ENCODE measurements around the gene HADHB.

DNA sequence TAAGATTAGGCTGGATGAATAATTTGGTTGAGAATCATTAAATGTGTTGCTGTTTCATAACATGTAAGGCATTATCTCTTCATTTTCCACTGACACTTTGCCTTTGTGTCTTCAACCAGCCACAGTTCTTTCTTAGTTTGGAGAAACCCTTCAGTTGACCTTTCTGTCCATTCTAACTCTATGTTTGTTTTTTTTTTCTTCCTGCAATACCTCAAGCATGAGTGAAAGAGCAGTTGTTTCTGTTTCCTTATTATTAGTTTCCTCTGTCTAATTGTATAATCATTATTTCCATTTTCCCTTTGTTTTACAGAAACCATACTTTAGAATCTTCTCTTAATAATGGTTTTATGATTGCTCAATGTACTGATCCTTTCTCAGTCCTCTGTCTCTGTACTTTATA is 25.6 kb downstream of the HADHB start:
- TF ChIP-seq, protein P1, sequence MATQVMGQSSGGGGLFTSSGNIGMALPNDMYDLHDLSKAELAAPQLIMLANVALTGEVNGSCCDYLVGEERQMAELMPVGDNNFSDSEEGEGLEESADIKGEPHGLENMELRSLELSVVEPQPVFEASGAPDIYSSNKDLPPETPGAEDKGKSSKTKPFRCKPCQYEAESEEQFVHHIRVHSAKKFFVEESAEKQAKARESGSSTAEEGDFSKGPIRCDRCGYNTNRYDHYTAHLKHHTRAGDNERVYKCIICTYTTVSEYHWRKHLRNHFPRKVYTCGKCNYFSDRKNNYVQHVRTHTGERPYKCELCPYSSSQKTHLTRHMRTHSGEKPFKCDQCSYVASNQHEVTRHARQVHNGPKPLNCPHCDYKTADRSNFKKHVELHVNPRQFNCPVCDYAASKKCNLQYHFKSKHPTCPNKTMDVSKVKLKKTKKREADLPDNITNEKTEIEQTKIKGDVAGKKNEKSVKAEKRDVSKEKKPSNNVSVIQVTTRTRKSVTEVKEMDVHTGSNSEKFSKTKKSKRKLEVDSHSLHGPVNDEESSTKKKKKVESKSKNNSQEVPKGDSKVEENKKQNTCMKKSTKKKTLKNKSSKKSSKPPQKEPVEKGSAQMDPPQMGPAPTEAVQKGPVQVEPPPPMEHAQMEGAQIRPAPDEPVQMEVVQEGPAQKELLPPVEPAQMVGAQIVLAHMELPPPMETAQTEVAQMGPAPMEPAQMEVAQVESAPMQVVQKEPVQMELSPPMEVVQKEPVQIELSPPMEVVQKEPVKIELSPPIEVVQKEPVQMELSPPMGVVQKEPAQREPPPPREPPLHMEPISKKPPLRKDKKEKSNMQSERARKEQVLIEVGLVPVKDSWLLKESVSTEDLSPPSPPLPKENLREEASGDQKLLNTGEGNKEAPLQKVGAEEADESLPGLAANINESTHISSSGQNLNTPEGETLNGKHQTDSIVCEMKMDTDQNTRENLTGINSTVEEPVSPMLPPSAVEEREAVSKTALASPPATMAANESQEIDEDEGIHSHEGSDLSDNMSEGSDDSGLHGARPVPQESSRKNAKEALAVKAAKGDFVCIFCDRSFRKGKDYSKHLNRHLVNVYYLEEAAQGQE (IDR thresholded peaks at IDR 0.05; ENCODE audit: low read depth, low read length), result no peak
- TF ChIP-seq, protein P2, sequence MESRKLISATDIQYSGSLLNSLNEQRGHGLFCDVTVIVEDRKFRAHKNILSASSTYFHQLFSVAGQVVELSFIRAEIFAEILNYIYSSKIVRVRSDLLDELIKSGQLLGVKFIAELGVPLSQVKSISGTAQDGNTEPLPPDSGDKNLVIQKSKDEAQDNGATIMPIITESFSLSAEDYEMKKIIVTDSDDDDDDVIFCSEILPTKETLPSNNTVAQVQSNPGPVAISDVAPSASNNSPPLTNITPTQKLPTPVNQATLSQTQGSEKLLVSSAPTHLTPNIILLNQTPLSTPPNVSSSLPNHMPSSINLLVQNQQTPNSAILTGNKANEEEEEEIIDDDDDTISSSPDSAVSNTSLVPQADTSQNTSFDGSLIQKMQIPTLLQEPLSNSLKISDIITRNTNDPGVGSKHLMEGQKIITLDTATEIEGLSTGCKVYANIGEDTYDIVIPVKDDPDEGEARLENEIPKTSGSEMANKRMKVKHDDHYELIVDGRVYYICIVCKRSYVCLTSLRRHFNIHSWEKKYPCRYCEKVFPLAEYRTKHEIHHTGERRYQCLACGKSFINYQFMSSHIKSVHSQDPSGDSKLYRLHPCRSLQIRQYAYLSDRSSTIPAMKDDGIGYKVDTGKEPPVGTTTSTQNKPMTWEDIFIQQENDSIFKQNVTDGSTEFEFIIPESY (IDR thresholded peaks at IDR 0.05), result no peak
- TF ChIP-seq, protein P3, sequence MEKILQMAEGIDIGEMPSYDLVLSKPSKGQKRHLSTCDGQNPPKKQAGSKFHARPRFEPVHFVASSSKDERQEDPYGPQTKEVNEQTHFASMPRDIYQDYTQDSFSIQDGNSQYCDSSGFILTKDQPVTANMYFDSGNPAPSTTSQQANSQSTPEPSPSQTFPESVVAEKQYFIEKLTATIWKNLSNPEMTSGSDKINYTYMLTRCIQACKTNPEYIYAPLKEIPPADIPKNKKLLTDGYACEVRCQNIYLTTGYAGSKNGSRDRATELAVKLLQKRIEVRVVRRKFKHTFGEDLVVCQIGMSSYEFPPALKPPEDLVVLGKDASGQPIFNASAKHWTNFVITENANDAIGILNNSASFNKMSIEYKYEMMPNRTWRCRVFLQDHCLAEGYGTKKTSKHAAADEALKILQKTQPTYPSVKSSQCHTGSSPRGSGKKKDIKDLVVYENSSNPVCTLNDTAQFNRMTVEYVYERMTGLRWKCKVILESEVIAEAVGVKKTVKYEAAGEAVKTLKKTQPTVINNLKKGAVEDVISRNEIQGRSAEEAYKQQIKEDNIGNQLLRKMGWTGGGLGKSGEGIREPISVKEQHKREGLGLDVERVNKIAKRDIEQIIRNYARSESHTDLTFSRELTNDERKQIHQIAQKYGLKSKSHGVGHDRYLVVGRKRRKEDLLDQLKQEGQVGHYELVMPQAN (conservative IDR thresholded peaks at IDR 0.05), result no peak
- TF ChIP-seq TCF12 (IDR thresholded peaks at IDR 0.05; ENCODE audit: low read depth, low read length) (no peak), IRF3 (IDR thresholded peaks at IDR 0.05) (no peak), PRDM15 (CRISPR knock-in tag; IDR thresholded peaks at IDR 0.05) (no peak), JUNB (IDR thresholded peaks at IDR 0.05) (peak; percentile 42), CHD4 (IDR thresholded peaks at IDR 0.05) (no peak), NR2C1 (IDR thresholded peaks at IDR 0.05) (no peak), POLR2A (IDR thresholded peaks at IDR 0.05; ENCODE audit: low read depth, low read length) (no peak), BCL11A (IDR thresholded peaks at IDR 0.05; ENCODE audit: low read depth, low read length) (no peak), EP300 (IDR thresholded peaks at IDR 0.05; ENCODE audit: borderline replicate concordance in 1 of 2, control insufficient read depth in 1 of 2, low read depth in 2 of 2, low read length in 2 of 2) (no peak)
- TF ChIP-seq, protein P4, sequence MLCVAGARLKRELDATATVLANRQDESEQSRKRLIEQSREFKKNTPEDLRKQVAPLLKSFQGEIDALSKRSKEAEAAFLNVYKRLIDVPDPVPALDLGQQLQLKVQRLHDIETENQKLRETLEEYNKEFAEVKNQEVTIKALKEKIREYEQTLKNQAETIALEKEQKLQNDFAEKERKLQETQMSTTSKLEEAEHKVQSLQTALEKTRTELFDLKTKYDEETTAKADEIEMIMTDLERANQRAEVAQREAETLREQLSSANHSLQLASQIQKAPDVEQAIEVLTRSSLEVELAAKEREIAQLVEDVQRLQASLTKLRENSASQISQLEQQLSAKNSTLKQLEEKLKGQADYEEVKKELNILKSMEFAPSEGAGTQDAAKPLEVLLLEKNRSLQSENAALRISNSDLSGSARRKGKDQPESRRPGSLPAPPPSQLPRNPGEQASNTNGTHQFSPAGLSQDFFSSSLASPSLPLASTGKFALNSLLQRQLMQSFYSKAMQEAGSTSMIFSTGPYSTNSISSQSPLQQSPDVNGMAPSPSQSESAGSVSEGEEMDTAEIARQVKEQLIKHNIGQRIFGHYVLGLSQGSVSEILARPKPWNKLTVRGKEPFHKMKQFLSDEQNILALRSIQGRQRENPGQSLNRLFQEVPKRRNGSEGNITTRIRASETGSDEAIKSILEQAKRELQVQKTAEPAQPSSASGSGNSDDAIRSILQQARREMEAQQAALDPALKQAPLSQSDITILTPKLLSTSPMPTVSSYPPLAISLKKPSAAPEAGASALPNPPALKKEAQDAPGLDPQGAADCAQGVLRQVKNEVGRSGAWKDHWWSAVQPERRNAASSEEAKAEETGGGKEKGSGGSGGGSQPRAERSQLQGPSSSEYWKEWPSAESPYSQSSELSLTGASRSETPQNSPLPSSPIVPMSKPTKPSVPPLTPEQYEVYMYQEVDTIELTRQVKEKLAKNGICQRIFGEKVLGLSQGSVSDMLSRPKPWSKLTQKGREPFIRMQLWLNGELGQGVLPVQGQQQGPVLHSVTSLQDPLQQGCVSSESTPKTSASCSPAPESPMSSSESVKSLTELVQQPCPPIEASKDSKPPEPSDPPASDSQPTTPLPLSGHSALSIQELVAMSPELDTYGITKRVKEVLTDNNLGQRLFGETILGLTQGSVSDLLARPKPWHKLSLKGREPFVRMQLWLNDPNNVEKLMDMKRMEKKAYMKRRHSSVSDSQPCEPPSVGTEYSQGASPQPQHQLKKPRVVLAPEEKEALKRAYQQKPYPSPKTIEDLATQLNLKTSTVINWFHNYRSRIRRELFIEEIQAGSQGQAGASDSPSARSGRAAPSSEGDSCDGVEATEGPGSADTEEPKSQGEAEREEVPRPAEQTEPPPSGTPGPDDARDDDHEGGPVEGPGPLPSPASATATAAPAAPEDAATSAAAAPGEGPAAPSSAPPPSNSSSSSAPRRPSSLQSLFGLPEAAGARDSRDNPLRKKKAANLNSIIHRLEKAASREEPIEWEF (IDR thresholded peaks at IDR 0.05; ENCODE audit: insufficient replicate concordance, low read depth, low read length), result no peak
- TF ChIP-seq, protein P5, sequence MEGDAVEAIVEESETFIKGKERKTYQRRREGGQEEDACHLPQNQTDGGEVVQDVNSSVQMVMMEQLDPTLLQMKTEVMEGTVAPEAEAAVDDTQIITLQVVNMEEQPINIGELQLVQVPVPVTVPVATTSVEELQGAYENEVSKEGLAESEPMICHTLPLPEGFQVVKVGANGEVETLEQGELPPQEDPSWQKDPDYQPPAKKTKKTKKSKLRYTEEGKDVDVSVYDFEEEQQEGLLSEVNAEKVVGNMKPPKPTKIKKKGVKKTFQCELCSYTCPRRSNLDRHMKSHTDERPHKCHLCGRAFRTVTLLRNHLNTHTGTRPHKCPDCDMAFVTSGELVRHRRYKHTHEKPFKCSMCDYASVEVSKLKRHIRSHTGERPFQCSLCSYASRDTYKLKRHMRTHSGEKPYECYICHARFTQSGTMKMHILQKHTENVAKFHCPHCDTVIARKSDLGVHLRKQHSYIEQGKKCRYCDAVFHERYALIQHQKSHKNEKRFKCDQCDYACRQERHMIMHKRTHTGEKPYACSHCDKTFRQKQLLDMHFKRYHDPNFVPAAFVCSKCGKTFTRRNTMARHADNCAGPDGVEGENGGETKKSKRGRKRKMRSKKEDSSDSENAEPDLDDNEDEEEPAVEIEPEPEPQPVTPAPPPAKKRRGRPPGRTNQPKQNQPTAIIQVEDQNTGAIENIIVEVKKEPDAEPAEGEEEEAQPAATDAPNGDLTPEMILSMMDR (IDR thresholded peaks at IDR 0.05 in 2 of 3, conservative IDR thresholded peaks at IDR 0.05 in 1 of 3; ENCODE audit: control insufficient read depth in 2 of 3, extremely low read depth in 1 of 3, insufficient read depth in 1 of 3, low read depth in 3 of 3, low read length in 3 of 3), result no peak
